NCI-H446 (cell line): ENCODE results near the gene IRAK2.
"Not testable (repeated sequence)": the region's sequence is repeated elsewhere in the genome, so short reads cannot be mapped to it uniquely, and the experiment has no call there.

Source experiments
- DNase-seq, 2 experiments: peaks; one replicate each; lab custom pipeline; 2025; lab: John Stamatoyannopoulos, UW

IRAK2 gene

GRCh38 chr3:10164546-10165393 is at the start of gene IRAK2:
IRAK2 (plus strand) TSS chr3:10164919; CDS start chr3:10164955, 36 bp downstream.
- DNase-seq: peak in 1 of 2 experiments; percentile 18

GRCh38 chr3:10115326-10116137 is 49.2 kb upstream of the IRAK2 start, which contains the start of gene BRK1:
BRK1 (plus strand) TSS chr3:10115675; CDS start chr3:10115702, 27 bp downstream.
- DNase-seq: peak; percentile 85 to 94

- no peak for DNase-seq
Observed at GRCh38 chr3:10116138-10116460, 48.6 kb upstream of the IRAK2 start.

GRCh38 chr3:10116928-10117327 is 47.8 kb upstream of the IRAK2 start:
- no peak for DNase-seq

GRCh38 chr3:10119376-10119775 is 45.3 kb upstream of the IRAK2 start:
- no peak for DNase-seq

- no peak for DNase-seq
Observed at GRCh38 chr3:10121064-10121463, 43.7 kb upstream of the IRAK2 start.

- DNase-seq: no peak
Observed at GRCh38 chr3:10122724-10123123, 42.0 kb upstream of the IRAK2 start.

GRCh38 chr3:10135872-10136271 is 28.8 kb upstream of the IRAK2 start:
- DNase-seq: not testable (repeated sequence)

- no peak for DNase-seq
Observed at GRCh38 chr3:10136426-10137005, 28.2 kb upstream of the IRAK2 start.

- no peak for DNase-seq
Observed at GRCh38 chr3:10137178-10137577, 27.5 kb upstream of the IRAK2 start.

GRCh38 chr3:10140996-10141546 is 23.6 kb upstream of the IRAK2 start:
- DNase-seq: no peak

- DNase-seq: no peak
Observed at GRCh38 chr3:10142707-10143560, 21.8 kb upstream of the IRAK2 start.

- no peak for DNase-seq
Observed at GRCh38 chr3:10145685-10146084, 19.0 kb upstream of the IRAK2 start.

GRCh38 chr3:10149226-10149625 is 15.5 kb upstream of the IRAK2 start:
- DNase-seq: no peak

- DNase-seq: no peak
Observed at GRCh38 chr3:10150987-10151386, 13.7 kb upstream of the IRAK2 start.

GRCh38 chr3:10154335-10155122 is 10.2 kb upstream of the IRAK2 start:
- DNase-seq: no peak

- DNase-seq: no peak
Observed at GRCh38 chr3:10155123-10155472, 9.6 kb upstream of the IRAK2 start.

GRCh38 chr3:10155658-10156057 is 9.1 kb upstream of the IRAK2 start:
- no peak for DNase-seq

GRCh38 chr3:10157031-10157430 is 7.7 kb upstream of the IRAK2 start:
- no peak for DNase-seq

- not testable (repeated sequence) for DNase-seq
Observed at GRCh38 chr3:10158555-10158954, 6.2 kb upstream of the IRAK2 start.

- DNase-seq: no peak
Observed at GRCh38 chr3:10160346-10160745, 4.4 kb upstream of the IRAK2 start.
